Right renal pelvis (tissue), 4 donors: ENCODE data around the gene GSE1. TPM values are rescaled to one million over a fixed set of nuclear protein-coding genes. Genes with fewer than 3 reads are reported as not detected.
"Not testable (repeated sequence)": the region's sequence is repeated elsewhere in the genome, so short reads cannot be mapped to it uniquely, and the experiment has no call there.

ENCODE experiments used
- DNase-seq, 4 donors: peaks; one replicate each; pipeline ENCODE4 v3.0.0-alpha.2; 2013; ENCODE audit warnings: low read depth in 4 of 4, low spot score in 3 of 4, missing footprints in 1 of 4
- polyA plus RNA-seq, 4 donors: library from polyadenylated mRNA; unstranded; fragments of 120-200 nt; gene quantifications; one replicate each; pipeline ENCODE4 v1.2.1, GENCODE V29; 2013; ENCODE audit not compliant: insufficient read length in 4 of 4

GSE1 gene
- polyA plus RNA-seq, 4 donors = 59.5 to 68.7 (median 65.7) TPM

DNA sequence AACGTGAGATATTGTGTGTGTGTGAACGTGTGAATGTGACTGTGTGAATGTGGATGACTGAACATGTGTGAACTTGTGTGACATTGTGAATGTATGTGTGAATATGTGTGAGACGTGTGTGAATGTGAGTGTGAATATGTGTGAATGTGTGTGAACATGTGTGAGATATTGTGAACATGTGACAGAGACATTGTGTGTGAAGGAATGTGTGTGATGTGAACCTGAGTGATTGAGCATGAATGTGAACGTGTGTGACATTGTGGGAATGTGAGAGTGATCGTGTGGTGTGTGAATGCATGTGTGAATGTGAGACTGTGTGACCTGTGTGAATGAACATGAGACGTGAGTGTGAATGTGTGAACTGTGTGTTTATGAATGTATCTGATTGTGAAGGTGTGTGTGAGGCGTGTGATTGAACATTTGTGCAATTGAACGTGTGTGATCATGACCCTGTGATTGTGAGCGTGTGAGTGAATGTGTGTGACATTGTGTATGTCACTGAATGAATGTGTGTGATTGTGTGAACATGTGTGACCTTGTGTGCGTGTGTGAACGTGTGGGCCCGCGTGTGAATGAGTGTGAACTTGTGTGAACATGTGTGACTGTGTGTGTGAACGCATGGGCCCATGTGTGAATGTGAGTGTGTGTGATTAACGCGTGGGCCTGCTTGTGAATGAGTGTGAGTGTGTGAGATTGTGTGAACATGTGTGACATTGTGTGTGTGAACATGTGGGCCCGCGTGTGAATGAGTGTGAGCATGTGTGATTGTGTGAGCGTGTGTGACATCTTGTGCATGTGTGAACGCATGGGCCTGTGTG lies 23.2 kb upstream of the GSE1 start:
- DNase-seq = no peak

DNA sequence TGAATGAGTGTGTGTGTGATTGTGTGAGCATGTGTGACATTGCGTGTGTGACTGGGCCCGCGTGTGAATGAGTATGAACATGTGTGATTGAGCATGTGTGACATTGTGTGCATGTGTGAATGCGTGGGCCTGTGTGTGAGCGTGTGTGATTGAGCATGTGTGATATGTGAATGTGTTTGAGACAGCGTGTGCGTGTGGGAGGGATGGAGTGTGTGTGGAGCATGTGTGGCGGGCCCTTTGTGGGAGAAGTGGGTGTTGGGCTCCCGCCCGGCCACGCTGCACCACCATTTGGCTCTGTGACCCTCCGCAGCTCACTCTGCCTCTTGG lies 22.7 kb upstream of the GSE1 start:
- DNase-seq = no peak

DNA sequence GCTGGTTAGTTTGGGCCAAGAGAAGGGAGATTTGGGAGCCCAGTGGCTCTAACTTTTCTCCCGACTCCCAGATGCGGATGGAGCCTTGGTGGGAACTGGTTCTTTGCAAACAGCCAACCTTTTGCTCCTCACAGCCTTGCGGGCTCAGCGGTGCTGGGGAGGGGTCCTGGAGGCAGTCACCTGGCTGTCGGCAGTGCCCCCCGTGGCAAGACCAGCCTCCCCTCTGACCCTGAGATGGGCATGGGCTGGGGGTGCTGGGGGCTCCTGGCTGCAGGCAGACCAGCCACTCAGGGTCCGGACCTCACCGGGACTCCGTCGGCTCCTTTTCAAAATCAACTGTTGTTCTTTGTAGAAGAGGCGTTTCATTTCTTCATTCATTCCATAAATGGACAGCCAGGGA lies 21.7 kb upstream of the GSE1 start:
- no peak for DNase-seq

DNA sequence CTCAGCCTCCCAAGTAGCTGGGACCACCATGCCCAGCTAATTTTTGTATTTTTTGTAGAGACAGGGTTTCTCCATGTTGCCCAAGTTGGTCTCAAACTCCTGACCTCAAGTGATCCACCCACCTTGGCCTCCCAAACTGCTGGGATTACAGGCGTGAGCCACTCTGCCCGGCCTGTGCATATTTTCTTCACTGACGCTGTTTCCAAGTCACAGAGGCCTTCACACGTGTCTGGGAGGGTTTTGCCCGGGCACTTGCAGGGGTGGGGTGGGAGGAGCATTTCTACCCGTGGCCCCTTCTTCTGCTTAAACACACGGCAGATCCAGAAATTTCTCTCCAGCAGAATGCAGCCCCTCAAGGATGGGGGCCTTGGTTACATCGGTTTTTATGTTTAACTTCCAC lies 20.8 kb upstream of the GSE1 start:
- not testable (repeated sequence) for DNase-seq

DNA sequence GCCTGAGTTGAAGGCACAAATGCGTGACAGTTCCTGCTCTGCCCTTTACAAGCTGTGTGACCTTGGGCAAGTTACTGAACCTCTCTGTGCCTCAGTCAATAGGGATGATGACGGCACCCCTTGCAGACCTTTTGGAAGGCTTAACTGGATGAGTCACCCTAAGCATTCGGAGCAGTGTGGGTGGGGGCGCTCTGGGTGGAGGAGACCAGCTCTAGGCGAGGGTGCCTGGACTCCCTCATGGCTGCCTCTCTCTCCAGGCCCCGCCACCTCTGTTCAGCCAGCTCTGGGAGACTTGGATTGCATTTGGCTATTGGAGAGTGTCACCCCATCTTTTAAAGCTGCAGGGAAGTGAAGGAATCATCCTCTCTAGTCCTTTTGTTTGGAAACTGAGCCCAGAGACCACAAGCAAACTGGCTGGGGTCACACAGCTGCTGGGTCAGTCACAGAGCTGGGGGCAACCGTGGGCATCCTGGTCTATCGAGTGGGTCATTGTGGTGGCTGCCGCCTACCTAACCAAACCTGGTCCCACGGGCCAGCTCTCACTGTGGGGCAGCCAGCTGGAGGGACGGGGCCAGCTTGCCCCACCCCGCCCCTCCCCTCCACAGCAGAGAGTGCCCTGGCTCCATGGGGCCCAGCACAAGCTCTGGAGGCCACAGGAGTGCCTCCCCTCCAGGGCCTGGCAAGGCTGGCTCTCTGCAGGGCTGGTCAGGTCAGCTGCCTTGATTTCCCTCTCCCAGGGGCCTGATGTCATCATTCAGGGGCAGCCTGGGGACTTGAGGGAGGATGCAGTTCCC lies 20.2 kb upstream of the GSE1 start:
- DNase-seq = no peak

DNA sequence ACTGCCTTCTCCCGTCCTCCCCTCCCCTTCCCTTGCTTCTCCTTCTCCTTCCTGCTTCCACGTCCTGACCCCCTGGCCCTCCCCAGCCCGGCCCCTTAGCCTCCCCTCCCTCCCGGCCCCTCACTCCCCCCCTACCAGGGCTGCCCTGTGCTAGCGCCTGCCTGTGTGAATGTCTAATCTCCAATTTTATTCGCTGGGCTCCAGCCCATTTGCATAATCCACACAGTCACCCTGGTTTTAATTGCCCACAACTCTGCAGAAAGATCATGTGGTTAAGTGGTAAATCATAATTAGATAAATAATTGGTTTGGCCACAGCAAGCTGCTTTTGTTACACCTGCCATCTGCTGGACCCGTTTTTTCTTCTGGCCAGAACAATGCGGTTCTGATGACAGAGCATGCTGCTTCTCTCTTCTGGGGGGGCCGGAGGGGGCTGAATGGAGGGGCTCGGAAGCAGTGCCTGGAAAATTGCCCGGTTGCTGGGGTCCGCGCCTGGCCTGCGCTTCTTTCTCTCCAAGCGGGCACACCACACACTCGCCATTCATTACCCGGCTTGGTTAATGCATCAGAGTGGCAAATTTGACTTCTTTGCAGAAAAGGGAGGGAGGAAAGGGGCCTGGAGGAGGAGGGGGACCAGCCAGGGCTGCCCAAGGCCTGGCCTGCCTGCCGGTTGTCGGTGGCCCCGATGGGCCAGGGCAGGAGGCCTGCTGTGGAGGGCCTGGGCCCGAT lies 19.5 kb upstream of the GSE1 start:
- DNase-seq = no peak

DNA sequence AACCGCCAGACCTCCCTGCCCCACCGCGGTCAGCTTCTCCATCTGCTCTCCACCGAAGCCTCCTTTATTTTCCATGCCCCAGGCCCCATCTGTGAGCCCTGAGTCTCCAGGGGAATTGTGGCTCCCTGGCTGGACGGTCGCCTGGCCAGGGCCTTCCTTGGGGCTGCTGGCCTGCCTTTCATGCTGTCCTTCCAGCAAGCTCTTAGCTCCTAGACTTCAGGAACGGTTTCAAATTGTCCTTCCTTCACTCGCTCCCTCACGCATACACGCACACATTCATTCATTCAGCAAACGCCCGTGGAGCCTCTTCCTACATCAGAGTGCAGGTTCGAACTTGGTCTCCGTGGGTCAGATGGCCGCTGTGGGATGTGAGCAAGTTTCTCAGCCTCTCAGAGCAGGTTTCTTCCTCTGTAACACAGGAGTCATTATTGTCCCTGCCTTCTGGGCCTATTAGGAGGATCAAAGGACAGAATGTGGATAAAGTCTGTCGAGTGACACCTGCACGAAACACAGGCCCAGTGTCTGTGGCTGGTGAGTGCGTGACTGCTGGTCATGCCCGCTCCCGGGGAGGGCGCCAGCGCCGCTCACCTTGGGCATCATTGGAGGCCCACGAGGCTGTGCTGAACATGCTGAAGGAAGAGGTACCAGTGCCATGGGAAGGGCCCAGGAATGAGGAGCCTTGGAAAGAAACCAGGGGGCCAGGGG lies 18.7 kb upstream of the GSE1 start:
- no peak for DNase-seq

DNA sequence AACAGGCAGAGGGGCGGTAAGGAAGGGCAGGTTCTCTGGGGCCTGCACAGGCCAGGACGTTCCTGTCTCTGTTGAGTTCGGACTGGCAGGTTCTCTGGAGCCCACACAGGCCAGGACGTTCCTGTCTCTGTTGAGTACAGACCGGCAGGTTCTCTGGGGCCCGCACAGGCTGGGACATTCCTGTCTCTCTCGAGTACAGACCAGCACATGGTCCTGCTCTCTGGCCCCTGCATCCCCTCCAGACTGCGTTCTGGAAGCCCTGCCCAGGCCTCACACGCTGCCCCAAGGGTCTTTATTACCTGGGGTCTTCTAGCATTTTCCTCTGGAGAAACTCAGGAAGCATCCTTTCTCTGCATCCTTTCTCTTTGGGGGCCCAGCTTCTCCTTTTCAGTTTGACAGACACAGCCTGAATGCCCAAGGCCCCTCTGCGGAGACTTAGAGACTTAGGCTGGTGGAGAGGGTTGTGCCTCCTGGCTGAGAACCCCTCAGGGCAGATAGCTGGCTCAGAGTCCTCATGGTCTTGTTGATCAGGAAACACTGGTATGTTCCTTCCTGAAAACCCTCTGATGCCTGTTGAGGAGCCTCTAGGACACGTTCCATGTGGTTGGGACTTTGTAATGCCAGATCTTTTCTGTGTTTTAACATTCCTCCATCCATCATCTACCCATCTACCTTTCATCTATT lies 18.0 kb upstream of the GSE1 start:
- DNase-seq = no peak

DNA sequence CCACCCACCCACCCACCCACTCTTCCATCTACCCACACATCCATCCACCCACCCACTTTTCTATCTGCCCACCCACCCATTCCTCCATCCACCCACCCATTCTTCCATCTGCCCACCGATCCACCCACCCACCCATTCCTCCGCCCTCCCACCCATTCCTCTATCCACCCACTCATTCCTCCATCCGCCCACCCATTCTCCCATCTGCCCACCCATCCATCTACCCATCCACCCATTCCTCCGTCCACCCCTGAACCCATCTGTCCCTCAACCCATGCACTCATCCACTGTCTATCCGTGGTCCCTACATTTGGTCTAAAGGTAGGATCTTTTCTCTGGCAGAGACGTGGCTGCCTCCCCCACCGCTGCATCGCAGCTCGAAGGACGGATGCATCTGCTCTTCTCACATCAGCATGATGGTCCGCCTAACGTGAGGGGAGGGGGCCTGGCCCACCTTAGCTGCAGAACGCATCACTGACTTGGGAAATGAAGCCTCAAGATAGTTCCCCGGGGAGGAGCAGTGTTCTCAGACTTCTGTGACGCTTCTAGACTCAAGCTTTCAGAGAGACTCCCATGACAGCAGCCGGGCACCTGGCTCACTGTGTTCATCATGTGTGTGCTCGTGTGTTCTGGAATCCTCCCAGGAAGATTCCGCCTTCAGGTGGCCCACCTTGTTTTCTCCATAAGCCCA lies 17.2 kb upstream of the GSE1 start:
- DNase-seq = no peak

DNA sequence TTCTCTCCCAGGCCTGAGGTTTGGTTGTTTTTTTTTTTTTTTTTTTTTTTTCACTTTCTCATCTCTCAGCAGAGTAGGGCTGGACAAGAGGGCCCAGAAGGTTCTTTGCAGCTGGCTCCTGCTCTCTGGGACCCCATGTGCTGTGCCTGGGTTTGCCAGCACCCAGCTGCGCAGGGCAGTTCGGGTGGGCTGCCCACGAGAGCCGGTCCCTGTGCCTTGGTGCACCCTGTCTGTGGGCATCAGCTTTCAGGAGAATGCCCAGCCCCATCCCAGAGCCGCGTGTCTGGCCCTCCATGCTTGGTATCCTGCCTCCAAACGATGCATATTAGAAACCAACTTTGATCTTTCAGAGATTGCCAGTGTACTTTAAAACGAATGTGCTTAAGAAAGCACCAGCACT lies 15.0 kb upstream of the GSE1 start:
- DNase-seq = no peak

DNA sequence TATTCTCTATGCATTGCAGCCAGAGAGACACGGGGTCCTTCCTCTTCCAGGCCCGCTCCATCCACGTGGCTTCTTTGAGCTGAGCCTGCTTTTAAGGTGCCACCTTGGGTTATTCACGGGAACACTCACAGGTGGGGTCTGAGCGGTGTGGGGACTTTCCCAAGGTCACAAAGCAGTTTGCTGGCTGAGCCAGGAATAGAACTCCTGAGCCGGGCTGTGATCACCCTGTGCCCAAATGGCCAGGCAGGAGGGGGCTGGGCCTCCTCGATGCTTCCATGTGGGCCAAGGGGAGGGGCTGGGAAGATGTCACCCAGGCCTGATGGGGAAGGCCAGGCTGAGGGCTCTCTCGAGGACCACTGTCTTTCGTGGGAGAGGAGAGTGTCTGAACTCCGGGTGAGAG lies 13.0 kb upstream of the GSE1 start:
- DNase-seq = no peak

DNA sequence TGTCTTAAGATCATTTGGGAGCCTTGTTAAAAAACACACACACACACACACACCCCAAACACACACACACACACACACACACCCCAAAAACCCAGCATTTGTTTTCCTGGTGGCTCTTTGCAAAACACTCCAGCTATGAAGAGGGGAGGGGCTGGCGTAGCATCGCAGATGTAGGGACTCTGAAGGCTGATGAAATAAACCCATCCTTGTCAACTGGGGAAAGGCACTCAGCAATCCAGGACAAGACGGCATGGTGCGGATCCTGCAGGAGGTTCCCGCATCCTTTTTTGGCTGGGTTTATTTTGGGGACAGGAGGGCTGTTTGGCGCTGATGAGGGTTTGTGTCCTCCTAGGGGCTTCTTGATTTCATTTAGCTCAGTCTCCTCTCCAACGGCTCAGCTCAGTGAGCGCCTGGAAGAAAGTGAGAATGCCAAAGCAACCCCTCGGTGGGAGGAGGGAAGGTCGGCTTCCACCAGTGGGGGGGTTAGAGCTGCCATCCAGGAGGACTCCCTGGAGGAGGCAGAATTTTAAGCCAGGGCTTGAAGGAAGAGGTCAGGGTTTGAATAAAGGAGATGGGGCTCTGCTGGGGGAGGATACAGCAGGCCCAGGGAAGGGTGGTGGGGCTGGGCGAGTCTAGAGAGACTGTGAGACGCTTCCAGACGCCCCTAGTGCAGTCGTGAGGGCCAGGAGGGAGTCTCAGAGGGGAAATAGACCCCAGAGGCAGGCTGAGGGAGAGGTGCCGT lies 12.4 kb upstream of the GSE1 start:
- DNase-seq = no peak

DNA sequence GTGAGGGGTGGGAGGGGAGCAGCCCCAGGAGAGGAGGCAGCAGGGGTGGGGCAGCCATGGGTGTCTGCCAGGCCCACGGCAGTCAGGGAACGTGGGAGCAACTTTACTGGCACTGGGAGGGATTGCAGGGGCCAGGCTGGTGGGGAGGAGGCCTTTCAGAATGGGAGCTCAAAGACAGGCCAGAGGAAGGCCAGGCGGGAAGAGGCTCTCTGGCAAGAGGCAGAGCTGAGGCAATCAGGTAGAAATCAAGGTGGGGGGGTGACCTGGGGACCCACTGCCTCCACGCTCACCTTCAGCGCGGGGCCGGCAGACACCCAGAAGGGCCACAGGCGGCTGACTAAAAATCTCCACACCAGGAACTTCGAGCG lies 11.9 kb upstream of the GSE1 start:
- no peak for DNase-seq

DNA sequence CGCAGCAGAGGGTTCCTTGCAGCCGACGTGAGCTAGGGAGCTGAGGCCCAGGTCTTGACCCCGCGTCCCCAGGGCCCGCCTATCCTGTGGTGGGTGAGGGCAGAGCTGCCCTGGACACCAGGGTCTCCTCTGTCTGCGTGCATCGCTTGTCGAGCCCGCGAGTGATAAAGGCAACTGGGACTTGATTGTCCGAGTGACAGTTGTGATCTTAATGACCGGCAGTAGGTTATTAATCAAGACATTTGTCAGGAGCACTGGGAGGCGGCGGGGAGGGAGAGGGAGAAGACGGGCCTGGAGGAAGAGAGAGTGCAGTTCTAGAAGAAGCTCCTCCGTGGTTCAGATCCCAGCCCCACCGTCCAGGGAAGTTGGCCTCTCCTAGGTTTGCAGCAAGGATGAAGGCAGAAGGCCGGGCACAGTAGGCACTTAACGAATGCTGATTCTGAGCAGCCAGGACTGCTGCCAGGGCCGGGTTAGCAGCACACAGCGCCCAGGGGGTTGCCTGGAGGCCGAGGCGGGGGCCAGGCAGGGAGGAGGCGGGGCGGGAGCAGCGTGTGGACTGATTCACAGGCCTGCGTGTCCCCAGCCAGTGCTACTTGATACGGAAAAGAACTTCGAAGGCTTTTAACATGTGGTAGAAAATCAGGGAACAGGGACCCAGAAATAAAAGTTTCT lies 11.3 kb upstream of the GSE1 start:
- no peak for DNase-seq

DNA sequence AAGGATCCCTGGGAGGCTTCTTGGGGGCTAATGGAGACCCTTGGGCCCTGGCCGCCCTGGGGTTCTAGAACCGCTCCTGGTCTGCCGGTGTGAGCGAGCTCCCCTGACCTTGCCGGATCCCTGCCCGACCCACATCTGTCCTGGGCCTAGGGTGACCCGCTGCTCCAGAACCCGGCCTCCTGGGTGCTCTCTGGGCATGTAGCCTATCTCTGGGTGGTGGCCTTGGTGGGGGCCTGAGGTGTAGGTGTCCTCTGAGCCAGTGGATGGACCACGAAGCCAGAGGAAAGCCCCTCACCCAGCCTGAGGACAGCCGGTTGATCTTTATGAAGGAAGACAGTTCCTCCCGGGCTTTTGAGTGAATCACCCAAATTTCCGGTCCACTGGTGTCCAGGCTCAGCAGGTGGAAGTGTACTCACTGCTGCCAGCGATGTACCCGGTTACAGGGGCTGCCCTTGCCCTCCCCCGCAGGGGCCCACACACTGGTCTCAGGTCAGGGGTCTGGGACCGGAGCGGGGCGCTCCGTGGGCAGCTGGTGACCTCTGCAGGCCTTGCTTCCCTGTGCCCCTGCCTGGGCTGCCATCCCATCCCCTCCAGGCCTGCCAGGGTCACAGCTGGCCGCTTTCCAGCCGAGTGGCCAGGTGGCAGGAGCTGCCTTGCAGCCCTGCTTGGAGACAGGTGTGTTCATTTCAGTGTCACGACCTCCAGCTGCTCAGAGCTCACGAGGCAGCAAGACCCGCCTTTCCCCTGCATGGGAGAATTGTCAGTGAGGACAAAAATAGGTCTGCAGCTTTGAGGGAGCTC lies 10.5 kb upstream of the GSE1 start:
- DNase-seq = no peak

DNA sequence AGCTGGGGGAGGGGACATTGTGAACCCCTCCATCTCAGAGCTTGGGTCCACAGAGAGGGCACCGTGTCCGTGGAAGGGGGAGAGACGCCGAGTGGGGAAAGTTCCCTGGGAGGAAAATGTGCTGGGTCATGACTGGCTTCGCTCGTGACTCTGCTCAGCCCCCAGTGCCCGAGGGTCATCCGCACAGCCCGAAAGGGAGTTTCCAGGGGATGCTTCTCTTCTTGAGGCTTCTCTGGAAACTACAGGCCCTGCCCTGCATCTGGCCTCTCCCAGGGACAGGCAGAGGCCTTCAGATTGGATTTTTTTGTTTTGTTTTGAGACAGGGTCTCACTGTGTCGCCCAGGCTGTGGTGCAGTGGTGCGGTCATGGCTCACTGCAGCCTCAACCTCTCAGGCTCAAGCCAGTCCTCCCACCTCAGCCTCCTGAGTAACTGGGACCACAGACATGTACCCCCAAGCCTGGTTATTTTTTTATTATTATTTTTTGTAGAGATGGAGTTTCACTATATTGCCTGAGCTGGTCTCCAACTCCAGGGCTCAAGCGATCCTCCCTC lies 9.8 kb upstream of the GSE1 start:
- DNase-seq = no peak

DNA sequence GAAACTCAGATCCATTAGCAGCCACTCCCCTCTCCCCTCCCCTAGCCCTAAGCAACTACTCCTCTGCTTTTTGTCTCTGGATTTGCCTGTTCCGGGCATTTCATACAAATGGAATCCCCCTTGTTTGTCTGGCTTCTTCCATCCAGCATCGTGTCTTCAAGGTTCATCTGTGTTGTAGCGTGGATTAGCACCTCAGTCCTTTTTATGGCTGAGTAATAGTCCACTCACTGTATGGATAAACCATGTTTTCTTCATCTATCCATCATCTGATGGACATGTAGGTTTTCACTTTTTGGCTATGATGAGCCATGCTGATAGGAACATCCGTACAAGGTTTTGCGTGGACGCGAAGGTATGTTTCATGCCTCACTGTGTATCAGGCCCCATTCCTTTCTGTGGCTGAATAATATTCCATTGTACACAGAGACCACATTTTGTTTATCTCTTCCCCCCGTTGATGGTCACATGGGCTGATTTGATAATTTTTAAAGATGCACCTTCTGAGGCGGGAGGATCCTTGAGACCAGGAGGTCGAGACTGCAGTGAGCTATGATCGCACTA lies 8.9 kb upstream of the GSE1 start:
- DNase-seq = no peak
